Measurements from ENCODE around the gene SPTLC3.

The SPTLC3 gene

GRCh38 chr20:13213335-13213734 is 204.6 kb downstream of the SPTLC3 start:
- no peak overlapping the region for H3K4me3 Mint-ChIP-seq
- H3K27me3 Mint-ChIP-seq (ENCODE audit: low read depth): peaks cover 46% of the 10 kb centered on the region
- H3K4me1 Mint-ChIP-seq (ENCODE audit: low read depth): peaks cover 11% of the 10 kb centered on the region

GRCh38 chr20:13216533-13216932 is 207.8 kb downstream of the SPTLC3 start:
- Mint-ChIP-seq H3K4me3 (no peak overlapping the region), H3K36me3 (ENCODE audit: low read depth) (peaks cover 2% of the 10 kb centered on the region), H3K27me3 (ENCODE audit: low read depth) (peaks cover 70% of the 10 kb centered on the region), H3K9me3 (no peaks in the 10 kb centered on the region), H3K27ac (no peak overlapping the region), H3K4me1 (ENCODE audit: low read depth) (peaks cover 20% of the 10 kb centered on the region)

More at GRCh38 chr20:13213335-13213734, 204.6 kb downstream of the SPTLC3 start:
- no peaks in the 10 kb centered on the region for H3K9me3 Mint-ChIP-seq
- peaks cover 2% of the 10 kb centered on the region for H3K36me3 Mint-ChIP-seq (ENCODE audit: low read depth)
- H3K27ac Mint-ChIP-seq: no peak overlapping the region

Data from T-helper 1 cell treated with Interleukin-12 subunit alpha and Interleukin-12 subunit beta and Interleukin-4 antibody, amounts not matched to agents 30 μg/mL and 1 μg/mL, for 36 hours (primary cell).